Activated CD4-positive, alpha-beta T cell treated with anti-CD3 and anti-CD28 coated beads for 36 hours (primary cell): ENCODE measurements around the gene PATJ. TPM values are rescaled to one million over a fixed set of nuclear protein-coding genes. Genes with fewer than 3 reads are reported as not detected.
"Not testable (repeated sequence)": the region's sequence is repeated elsewhere in the genome, so short reads cannot be mapped to it uniquely, and the experiment has no call there.

Experiments used
- ATAC-seq: fragments of 200-7000 bp; cut with Tn5 transposase; one replicate; pipeline ENCODE4 v1.10.0; 2021; ENCODE audit warnings: mild to moderate bottlenecking, moderate library complexity
- CTCF ChIA-PET: fragments of 350-600 bp; sonication (Branson Sonifier 250); formaldehyde crosslinking; loops from one replicate; lab custom pipeline; 2021; ENCODE audit warnings: antibody characterized with exemption; lab: Charles Lee
- POLR2A ChIA-PET: fragments of 350-600 bp; sonication (Branson Sonifier 250); formaldehyde crosslinking; loops from one replicate; lab custom pipeline; 2021; ENCODE audit warnings: antibody characterized with exemption, inconsistent platforms; lab: Charles Lee
- DNase-seq: peaks from one replicate; pipeline ENCODE4 v3.0.0-alpha.2; 2020
- H3K27ac Mint-ChIP-seq: one replicate; pipeline ENCODE4 v1.8.0; 2021; ENCODE audit warnings: mixed read lengths
- H3K27me3 Mint-ChIP-seq: one replicate; pipeline ENCODE4 v1.8.0; 2021; ENCODE audit warnings: mixed read lengths
- H3K36me3 Mint-ChIP-seq: one replicate; pipeline ENCODE4 v1.8.0; 2021; ENCODE audit warnings: low read depth, mixed read lengths
- H3K4me1 Mint-ChIP-seq: one replicate; pipeline ENCODE4 v1.8.0; 2021; ENCODE audit warnings: mixed read lengths
- H3K4me3 Mint-ChIP-seq: one replicate; pipeline ENCODE4 v1.8.0; 2021; ENCODE audit warnings: mild to moderate bottlenecking, moderate library complexity, mixed read lengths
- H3K9me3 Mint-ChIP-seq: one replicate; pipeline ENCODE4 v1.8.0; 2021; ENCODE audit warnings: low read depth, mixed read lengths
- intact Hi-C, 2 experiments: fragments of 100-400 bp; cut with DNase I in 1 of 2; cut with micrococcal nuclease in 1 of 2; formaldehyde crosslinking; loops; one replicate each; pipeline versions ENCODE4 v1.14.2 to v1.15.1; 2022 to 2024; cut with DNase I, micrococcal nuclease
- total RNA-seq, 2 experiments: library from RNA; stranded (reverse); gene quantifications; one replicate each; pipeline ENCODE4 v1.2.3, GENCODE V29; 2021

The PATJ gene
- total RNA-seq, 2 experiments from 2014 or later: 12.6 to 12.8 TPM

DNA sequence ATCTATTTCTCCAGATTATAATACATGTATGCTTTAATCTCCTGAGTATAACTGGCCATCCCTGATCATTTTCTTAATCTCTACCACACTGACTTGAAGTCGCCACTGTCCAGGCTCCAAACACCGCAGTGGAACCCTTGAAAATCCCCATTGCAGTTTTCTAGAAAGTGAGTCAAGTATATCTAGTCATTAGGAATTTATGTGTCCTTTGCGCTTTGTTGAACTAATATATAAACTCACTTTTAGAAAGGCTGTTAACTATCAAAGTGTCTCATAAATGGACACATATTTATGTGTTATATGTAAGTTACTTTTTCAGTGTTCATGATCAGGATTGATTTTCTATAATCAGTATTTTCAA lies 211.5 kb downstream of the PATJ start:
- DNase-seq: no peak
- ChIA-PET POLR2A (no interaction called here), CTCF (interaction anchor here (0.7 to 1.0 kb wide), 2 partner anchors 21 to 904 kb away, joined by 3 read pairs; no protein-coding TSS in a partner anchor)
- no peak for ATAC-seq
- H3K4me3 Mint-ChIP-seq: no peak overlapping the region
- intact Hi-C loops: no loop called here
- no peaks in the 10 kb centered on the region for H3K36me3 Mint-ChIP-seq
- H3K27me3 Mint-ChIP-seq: no peaks in the 10 kb centered on the region
- no peaks in the 10 kb centered on the region for H3K4me1 Mint-ChIP-seq
- no peaks in the 10 kb centered on the region for H3K9me3 Mint-ChIP-seq
- H3K27ac Mint-ChIP-seq: no peak overlapping the region

- ChIA-PET CTCF (no interaction called here), POLR2A (no interaction called here)
- Mint-ChIP-seq H3K4me3 (no peak overlapping the region), H3K27me3 (no peaks in the 10 kb centered on the region), H3K27ac (no peak overlapping the region), H3K4me1 (no peaks in the 10 kb centered on the region), H3K9me3 (no peaks in the 10 kb centered on the region), H3K36me3 (no peaks in the 10 kb centered on the region)
- intact Hi-C loops: no loop called here
- ATAC-seq (no peak), DNase-seq (no peak)
Measured at GRCh38 chr1:61955261-61955660, 213.0 kb downstream of the PATJ start.

GRCh38 chr1:61956016-61956645 lies 213.9 kb downstream of the PATJ start:
- POLR2A ChIA-PET: no interaction called here

GRCh38 chr1:61956784-61957183 lies 214.5 kb downstream of the PATJ start:
- CTCF ChIA-PET: no interaction called here
- Mint-ChIP-seq H3K27ac (no peak overlapping the region), H3K27me3 (no peaks in the 10 kb centered on the region), H3K9me3 (no peaks in the 10 kb centered on the region), H3K4me3 (no peak overlapping the region), H3K36me3 (no peaks in the 10 kb centered on the region), H3K4me1 (no peaks in the 10 kb centered on the region)
- no peak for DNase-seq
- POLR2A ChIA-PET: no interaction called here
- intact Hi-C loops: no loop called here
- no peak for ATAC-seq

More at GRCh38 chr1:61956016-61956645, 213.9 kb downstream of the PATJ start:
- ATAC-seq (no peak), DNase-seq (no peak)
- intact Hi-C loops: no loop called here
- CTCF ChIA-PET: no interaction called here
- Mint-ChIP-seq H3K4me3 (no peak overlapping the region), H3K27me3 (no peaks in the 10 kb centered on the region), H3K4me1 (no peaks in the 10 kb centered on the region), H3K9me3 (no peaks in the 10 kb centered on the region), H3K36me3 (no peaks in the 10 kb centered on the region), H3K27ac (no peak overlapping the region)

DNA sequence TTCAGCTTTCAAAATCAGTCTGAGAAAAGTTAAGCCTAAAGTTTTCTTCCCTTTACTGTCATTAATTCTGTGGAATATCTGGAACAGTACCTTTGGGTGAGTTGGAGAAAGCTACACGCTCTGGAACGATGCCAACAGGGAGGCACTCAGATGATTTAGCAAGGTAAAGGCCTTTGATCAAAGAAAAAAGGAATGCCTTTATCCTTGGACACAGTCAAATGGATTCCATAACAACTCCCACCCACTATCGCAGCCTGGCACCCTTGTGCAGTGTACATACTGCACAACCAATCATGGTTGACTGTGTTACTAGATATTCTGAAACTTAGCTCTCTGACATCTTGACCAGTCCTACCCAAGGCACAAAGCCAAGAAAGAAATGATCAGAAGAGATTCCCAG lies 218.7 kb downstream of the PATJ start:
- no peak for DNase-seq

GRCh38 chr1:61962631-61963030 lies 220.4 kb downstream of the PATJ start:
- H3K9me3 Mint-ChIP-seq: no peaks in the 10 kb centered on the region
- ATAC-seq: no peak
- no peaks in the 10 kb centered on the region for H3K4me1 Mint-ChIP-seq
- ChIA-PET CTCF (interaction anchor here (2.4 kb wide), 1 partner anchor 8 kb away, joined by 5 read pairs; no protein-coding TSS in a partner anchor), POLR2A (no interaction called here)
- DNase-seq: no peak
- H3K36me3 Mint-ChIP-seq: peaks cover 5% of the 10 kb centered on the region
- H3K4me3 Mint-ChIP-seq: no peak overlapping the region
- no peaks in the 10 kb centered on the region for H3K27me3 Mint-ChIP-seq
- no peak overlapping the region for H3K27ac Mint-ChIP-seq
- intact Hi-C loops: no loop called here

More for the DNA sequence above, 218.7 kb downstream of the PATJ start:
- intact Hi-C loops: no loop called here
- no peaks in the 10 kb centered on the region for H3K4me1 Mint-ChIP-seq
- H3K27me3 Mint-ChIP-seq: no peaks in the 10 kb centered on the region
- H3K27ac Mint-ChIP-seq: no peak overlapping the region
- CTCF ChIA-PET: interaction anchor here (2.4 kb wide), 1 partner anchor 10 kb away, joined by 5 read pairs; no protein-coding TSS in a partner anchor
- H3K9me3 Mint-ChIP-seq: no peaks in the 10 kb centered on the region
- no peak for ATAC-seq
- peaks cover 5% of the 10 kb centered on the region for H3K36me3 Mint-ChIP-seq
- no peak overlapping the region for H3K4me3 Mint-ChIP-seq
- POLR2A ChIA-PET: no interaction called here

- CTCF ChIA-PET: interaction anchor here (0.8 kb wide), 1 partner anchor 230 kb away, joined by 5 read pairs; no protein-coding TSS in a partner anchor
- H3K27me3 Mint-ChIP-seq, H3K27ac Mint-ChIP-seq, POLR2A ChIA-PET, H3K4me3 Mint-ChIP-seq, DNase-seq, intact Hi-C loops, H3K9me3 Mint-ChIP-seq, H3K4me1 Mint-ChIP-seq, ATAC-seq: not testable (repeated sequence)
- H3K36me3 Mint-ChIP-seq: peaks cover 16% of the 10 kb centered on the region
Measured at GRCh38 chr1:61966450-61967225, 224.4 kb downstream of the PATJ start.

GRCh38 chr1:61967750-61968149 lies 225.5 kb downstream of the PATJ start:
- no peak for ATAC-seq
- DNase-seq: no peak
- POLR2A ChIA-PET: no interaction called here
- CTCF ChIA-PET: no interaction called here
- Mint-ChIP-seq H3K27ac (no peak overlapping the region), H3K4me1 (no peaks in the 10 kb centered on the region), H3K4me3 (no peak overlapping the region), H3K36me3 (peaks cover 14% of the 10 kb centered on the region), H3K9me3 (peaks cover 6% of the 10 kb centered on the region), H3K27me3 (no peaks in the 10 kb centered on the region)
- intact Hi-C loops: no loop called here

DNA sequence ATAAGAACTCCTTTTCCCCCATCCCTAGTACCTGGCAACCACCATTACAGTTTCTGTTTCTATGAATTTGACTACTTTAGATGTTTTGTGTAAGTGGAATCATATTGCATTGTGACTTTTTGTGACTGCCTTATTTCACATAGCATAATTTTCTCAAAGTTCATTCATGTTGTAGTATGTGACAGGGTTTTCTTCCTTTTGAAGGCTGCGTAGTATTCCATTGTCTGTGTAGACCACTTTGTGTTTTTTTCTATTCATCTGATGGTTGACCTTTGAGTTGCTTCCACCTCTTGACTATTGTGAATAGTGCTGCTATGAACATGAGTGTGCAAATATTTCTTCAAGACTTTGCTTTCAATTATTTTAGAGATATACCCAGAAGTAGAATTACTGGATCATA lies 226.6 kb downstream of the PATJ start:
- Mint-ChIP-seq H3K4me1 (no peaks in the 10 kb centered on the region), H3K4me3 (no peak overlapping the region), H3K9me3 (peaks cover 6% of the 10 kb centered on the region), H3K27me3 (no peaks in the 10 kb centered on the region), H3K27ac (no peak overlapping the region), H3K36me3 (peaks cover 14% of the 10 kb centered on the region)
- ChIA-PET POLR2A (no interaction called here), CTCF (no interaction called here)
- ATAC-seq (no peak), DNase-seq (no peak)
- intact Hi-C loops: no loop called here

DNA sequence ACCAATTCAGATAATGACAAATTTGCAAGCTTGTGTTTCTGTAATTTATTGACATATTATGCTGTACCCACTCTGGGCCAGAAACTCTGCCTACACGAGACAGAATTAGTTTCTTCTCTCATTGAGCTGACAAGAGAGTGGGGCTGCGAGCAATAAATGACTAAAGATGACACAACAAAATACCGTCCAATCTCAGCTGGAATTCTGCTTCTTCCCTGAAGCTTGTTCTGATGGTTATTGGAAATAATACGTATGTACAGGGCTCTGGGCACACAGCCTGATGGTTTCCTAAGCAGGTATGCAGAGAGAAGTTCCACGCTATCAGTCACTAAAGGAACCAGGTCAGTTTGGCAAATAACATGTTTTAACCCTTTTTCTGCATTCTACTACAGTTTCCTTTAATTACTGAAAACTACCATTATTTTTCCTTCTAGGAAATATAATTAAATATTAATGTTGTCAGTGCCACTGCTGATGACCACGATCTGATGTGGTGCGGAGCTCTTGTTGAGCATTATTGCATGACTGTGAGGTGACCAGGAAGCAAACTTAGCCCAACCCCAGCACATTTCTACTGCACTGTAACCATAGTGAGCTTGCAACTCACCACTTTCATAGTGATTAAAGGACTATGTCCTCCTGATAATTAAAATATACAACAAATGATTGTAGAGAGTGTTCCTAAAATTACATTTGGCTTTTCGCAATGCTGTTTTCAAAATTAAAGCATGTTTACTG lies 231.0 kb downstream of the PATJ start:
- ChIA-PET POLR2A (no interaction called here), CTCF (interaction anchor here (0.6 kb wide), 1 partner anchor 78 kb away, joined by 4 read pairs; no protein-coding TSS in a partner anchor)
- Mint-ChIP-seq H3K27ac (no peak overlapping the region), H3K9me3 (peaks cover 6% of the 10 kb centered on the region), H3K27me3 (no peaks in the 10 kb centered on the region), H3K4me3 (no peak overlapping the region), H3K4me1 (peaks cover 2% of the 10 kb centered on the region), H3K36me3 (peaks cover 11% of the 10 kb centered on the region)
- DNase-seq (no peak), ATAC-seq (no peak)
- intact Hi-C loops: no loop called here

- Mint-ChIP-seq H3K27ac (no peak overlapping the region), H3K4me3 (no peak overlapping the region), H3K4me1 (peaks cover 2% of the 10 kb centered on the region), H3K9me3 (no peaks in the 10 kb centered on the region), H3K27me3 (no peaks in the 10 kb centered on the region), H3K36me3 (peaks cover 4% of the 10 kb centered on the region)
- intact Hi-C loops: no loop called here
- POLR2A ChIA-PET: interaction anchor here (0.5 kb wide), 1 partner anchor 14 kb away, joined by 3 read pairs; no protein-coding TSS in a partner anchor
- CTCF ChIA-PET: interaction anchor here (0.6 kb wide), 1 partner anchor 22 kb away, joined by 3 read pairs; no protein-coding TSS in a partner anchor
- no peak for ATAC-seq
- no peak for DNase-seq
Measured at GRCh38 chr1:61975638-61976037, 233.4 kb downstream of the PATJ start.
